Posterior vena cava (tissue), 2 donors: ENCODE results near the gene SPRR2B. TPM values are rescaled to one million over a fixed set of nuclear protein-coding genes. Genes with fewer than 3 reads are reported as not detected.
"Not testable (repeated sequence)": the region's sequence is repeated elsewhere in the genome, so short reads cannot be mapped to it uniquely, and the experiment has no call there.

Source experiments
- DNase-seq: peaks from one replicate; pipeline ENCODE4 v3.0.0-alpha.2; 2020; ENCODE audit warnings: low spot score
- intact Hi-C, 2 donors: fragments of 100-400 bp; cut with DNase I; formaldehyde crosslinking; loops; one replicate each; pipeline versions ENCODE4 v1.14.1 to v1.14.2; 2022 to 2023
- total RNA-seq, 2 donors: library from RNA; stranded (reverse); fragmentation: NEBNext Ultra II Directional; extraction: Animal tissue kit (Norgen Biotek cat#: 25700); gene quantifications; one replicate each; pipeline ENCODE4 v1.2.1, GENCODE V29; 2021
- donor health status: DM: yes; HTN: yes; CAD: no.
- donor health status: DM: yes; HTN: yes; CAD: no.

The SPRR2B gene
- total RNA-seq, 2 donors from 2014 or later, result not detected

- no peak for DNase-seq
- intact Hi-C loops, result no loop called here
Observed at GRCh38 chr1:153040950-153041631, 30.3 kb downstream of the SPRR2B start, which contains the start of gene SPRR2D. SPRR2D (minus strand) TSS chr1:153041120; CDS start chr1:153040346, 774 bp downstream.

- DNase-seq, result no peak
- intact Hi-C loops, result no loop called here
Observed at GRCh38 chr1:153035211-153035610, 36.2 kb downstream of the SPRR2B start.

GRCh38 chr1:153032677-153033308 is 38.6 kb downstream of the SPRR2B start:
- DNase-seq, result no peak
- intact Hi-C loops, result no loop called here

- intact Hi-C loops, result no loop called here
- no peak for DNase-seq
Observed at GRCh38 chr1:153032073-153032472, 39.3 kb downstream of the SPRR2B start.

- no peak for DNase-seq
- intact Hi-C loops, result no loop called here
Observed at GRCh38 chr1:153030895-153031294, 40.5 kb downstream of the SPRR2B start, which contains the start of gene SPRR1B. SPRR1B (plus strand) TSS chr1:153031203; CDS start chr1:153032346, 1,143 bp downstream.

GRCh38 chr1:153028766-153029165 is 42.6 kb downstream of the SPRR2B start:
- DNase-seq, result no peak
- intact Hi-C loops, result no loop called here

- DNase-seq, result no peak
- intact Hi-C loops, result no loop called here
Observed at GRCh38 chr1:153025797-153026196, 45.6 kb downstream of the SPRR2B start.

- intact Hi-C loops, result no loop called here
- no peak for DNase-seq
Observed at GRCh38 chr1:153024413-153024812, 47.0 kb downstream of the SPRR2B start.

GRCh38 chr1:153023109-153023508 is 48.3 kb downstream of the SPRR2B start:
- intact Hi-C loops, result no loop called here
- DNase-seq, result no peak

GRCh38 chr1:153022340-153022739 is 49.1 kb downstream of the SPRR2B start:
- DNase-seq, intact Hi-C loops: not testable (repeated sequence)

- DNase-seq, intact Hi-C loops: not testable (repeated sequence)
Observed at GRCh38 chr1:153021829-153022228, 49.6 kb downstream of the SPRR2B start.

Other genes with a start within 250 kb of the SPRR2B start
- not detected for gene LCE1A, start 244.1 kb downstream of the SPRR2B start, total RNA-seq
- not detected for gene LCE6A, start 228.8 kb downstream of the SPRR2B start, total RNA-seq
- not detected for gene LCE7A, start 211.6 kb downstream of the SPRR2B start, total RNA-seq
- not detected for gene SMCP, start 193.3 kb downstream of the SPRR2B start, total RNA-seq
- not detected for gene IVL, start 163.1 kb downstream of the SPRR2B start, total RNA-seq
- gene SPRR5, start 124.4 kb downstream of the SPRR2B start, total RNA-seq, result not detected
- gene SPRR4, start 101.0 kb downstream of the SPRR2B start, total RNA-seq, result not detected
- gene SPRR1A, start 87.5 kb downstream of the SPRR2B start, total RNA-seq, result not detected
- gene SPRR3, start 69.9 kb downstream of the SPRR2B start, total RNA-seq, result not detected
- gene SPRR1B, start 40.4 kb downstream of the SPRR2B start, total RNA-seq, result not detected
- not detected for gene SPRR2D, start 30.5 kb downstream of the SPRR2B start, total RNA-seq
- not detected for gene SPRR2A, start 14.1 kb downstream of the SPRR2B start, total RNA-seq
- gene SPRR2E, start 22.9 kb upstream of the SPRR2B start, total RNA-seq, result not detected
- 1 to 10 TPM in 1 of 2 donors, not detected in 1; 1.9 TPM for gene SPRR2F, start 41.9 kb upstream of the SPRR2B start, total RNA-seq
- gene SPRR2G, start 79.3 kb upstream of the SPRR2B start, total RNA-seq, result not detected
- gene LELP1, start 131.8 kb upstream of the SPRR2B start, total RNA-seq, result not detected
- gene PRR9, start 146.0 kb upstream of the SPRR2B start, total RNA-seq, result not detected
- not detected for gene LORICRIN, start 188.1 kb upstream of the SPRR2B start, total RNA-seq
- not detected for gene PGLYRP3, start 241.3 kb upstream of the SPRR2B start, total RNA-seq